PC-9 (cell line): ENCODE data around the gene COL27A1. TPM values are rescaled to one million over a fixed set of nuclear protein-coding genes. Genes with fewer than 3 reads are reported as not detected.
"Not testable (repeated sequence)": the region's sequence is repeated elsewhere in the genome, so short reads cannot be mapped to it uniquely, and the experiment has no call there.

Experiments used
- BruUV-seq: library from RNA; stranded (reverse); fragments of 400-500 nt; replicated peaks from 2 replicates; lab custom pipeline; 2021; lab: Mats Ljungman, UMichigan
- CTCF ChIA-PET: fragments of 300-600 bp; sonication (Branson Sonifier 250); formaldehyde crosslinking; loops from one replicate; lab custom pipeline; 2022; ENCODE audit warnings: antibody characterized with exemption; lab: Charles Lee
- POLR2A ChIA-PET: fragments of 300-600 bp; sonication (Branson Sonifier 250); formaldehyde crosslinking; loops from one replicate; lab custom pipeline; 2022; ENCODE audit warnings: antibody characterized with exemption; ENCODE audit not compliant: unreplicated experiment; lab: Charles Lee
- DNase-seq, 2 experiments: peaks; one replicate each; pipeline versions ENCODE4 v3.0.0 to v3.0.0-alpha.2; 2015 to 2022; ENCODE audit warnings: mixed read lengths in 1 of 2
- H2AFZ ChIP-seq: fragments of 200-600 bp; sonication (generic); 2 replicates; pipeline ENCODE4 v1.8.1; 2017; ENCODE audit warnings: antibody characterized with exemption
- H3F3A ChIP-seq: fragments of 200-600 bp; sonication (generic); 2 replicates; pipeline ENCODE4 v1.8.1; 2017; ENCODE audit warnings: antibody characterized with exemption, mild to moderate bottlenecking, low read depth; ENCODE audit not compliant: insufficient read depth
- H3K27ac ChIP-seq: fragments of 200-600 bp; sonication (generic); 2 replicates; pipeline ENCODE4 v1.6.1; 2016; ENCODE audit warnings: mixed run types
- H3K27me3 ChIP-seq: fragments of 200-600 bp; sonication (generic); 2 replicates; pipeline ENCODE4 v1.6.1; 2016; ENCODE audit warnings: low read depth, mixed run types; ENCODE audit not compliant: insufficient read depth
- H3K36me3 ChIP-seq: fragments of 200-600 bp; sonication (generic); 2 replicates; pipeline ENCODE4 v1.6.1; 2016; ENCODE audit warnings: low read depth, mixed run types
- H3K4me1 ChIP-seq: fragments of 200-600 bp; sonication (generic); replicated peaks from 2 replicates; pipeline ENCODE4 v1.6.1; 2016; ENCODE audit warnings: mixed run types; ENCODE audit not compliant: insufficient read depth
- H3K4me2 ChIP-seq: fragments of 200-600 bp; sonication (generic); 2 replicates; pipeline ENCODE4 v1.6.1; 2017; ENCODE audit warnings: mixed run types
- H3K4me3 ChIP-seq: fragments of 200-600 bp; sonication (generic); 2 replicates; pipeline ENCODE4 v1.6.1; 2016; ENCODE audit warnings: mixed run types
- H3K79me2 ChIP-seq: fragments of 200-600 bp; sonication (generic); 2 replicates; pipeline ENCODE4 v1.6.1; 2017; ENCODE audit warnings: low read depth, mixed run types
- H3K9me2 ChIP-seq: fragments of 200-600 bp; sonication (generic); 2 replicates; pipeline ENCODE4 v1.8.1; 2017; ENCODE audit warnings: mild to moderate bottlenecking; ENCODE audit not compliant: insufficient read depth
- H3K9me3 ChIP-seq: fragments of 200-600 bp; sonication (generic); 2 replicates; pipeline ENCODE4 v1.8.1; 2016; ENCODE audit warnings: low read depth; ENCODE audit not compliant: insufficient read depth
- H4K20me1 ChIP-seq: fragments of 200-600 bp; sonication (generic); 2 replicates; pipeline ENCODE4 v1.8.1; 2017; ENCODE audit not compliant: insufficient read depth
- EZH2 ChIP-seq: fragments of 200-600 bp; sonication (generic); IDR thresholded peaks from 2 replicates; pipeline ENCODE4 v1.8.0; 2017; ENCODE audit warnings: antibody characterized with exemption, low read depth
- intact Hi-C: fragments of 100-400 bp; cut with micrococcal nuclease; formaldehyde crosslinking; loops from one replicate; pipeline ENCODE4 v1.10.0; 2022; ENCODE audit not compliant: unreplicated experiment
- total RNA-seq: library from RNA; stranded (reverse); gene quantifications from 2 replicates; pipeline ENCODE4 v1.2.3, GENCODE V29; 2021
- TF ChIP-seq, protein P1 (sequence below): fragments of 200-600 bp; sonication (generic); conservative IDR thresholded peaks from 2 replicates; pipeline ENCODE4 v1.6.1; 2017; ENCODE audit warnings: mixed run types, antibody characterized with exemption, mild to moderate bottlenecking, moderate library complexity

The COL27A1 gene
- total RNA-seq, 1 experiment from 2014 or later = 0.39 TPM

DNA sequence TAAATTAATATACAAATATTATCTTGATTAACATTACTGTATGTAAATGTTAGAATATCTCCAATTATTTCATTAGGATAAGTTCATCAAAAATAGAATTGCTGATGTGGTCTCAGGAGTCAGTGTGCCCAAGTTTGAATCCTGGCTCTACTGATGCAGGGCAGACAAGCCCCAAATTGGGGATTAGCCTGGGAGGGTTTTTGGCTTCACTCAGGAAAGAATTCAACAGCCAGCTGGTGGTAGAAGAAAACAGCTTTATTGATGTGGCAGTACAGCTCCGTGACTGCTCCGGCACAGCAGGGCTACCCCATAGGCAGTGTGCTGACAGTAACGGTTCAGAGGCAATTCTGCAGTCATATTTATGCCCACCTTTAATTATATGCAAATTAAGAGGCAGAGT lies 32.5 kb downstream of the COL27A1 start:
- Histone ChIP-seq H3F3A (no peaks in the 10 kb centered on the region), H3K4me2 (no peak overlapping the region), H3K79me2 (no peaks in the 10 kb centered on the region), H3K9me2 (no peaks in the 10 kb centered on the region), H3K4me3 (no peak overlapping the region), H3K27ac (no peak overlapping the region), H3K36me3 (no peaks in the 10 kb centered on the region), H3K27me3 (no peaks in the 10 kb centered on the region; the same call in 1 of the 2 replicates), H3K9me3 (no peaks in the 10 kb centered on the region; the same call in 1 of the 2 replicates), H2AFZ (no peak overlapping the region), H4K20me1 (no peaks in the 10 kb centered on the region), H3K4me1 (no peaks in the 10 kb centered on the region)
- intact Hi-C loops = no loop called here
- BruUV-seq = no TSS peak
- POLR2A ChIA-PET = interaction anchor here (0.6 kb wide), 1 partner anchor 20 kb away, joined by 3 read pairs; no protein-coding TSS in a partner anchor
- TF ChIP-seq EZH2 = no peak
- TF ChIP-seq, protein P1, sequence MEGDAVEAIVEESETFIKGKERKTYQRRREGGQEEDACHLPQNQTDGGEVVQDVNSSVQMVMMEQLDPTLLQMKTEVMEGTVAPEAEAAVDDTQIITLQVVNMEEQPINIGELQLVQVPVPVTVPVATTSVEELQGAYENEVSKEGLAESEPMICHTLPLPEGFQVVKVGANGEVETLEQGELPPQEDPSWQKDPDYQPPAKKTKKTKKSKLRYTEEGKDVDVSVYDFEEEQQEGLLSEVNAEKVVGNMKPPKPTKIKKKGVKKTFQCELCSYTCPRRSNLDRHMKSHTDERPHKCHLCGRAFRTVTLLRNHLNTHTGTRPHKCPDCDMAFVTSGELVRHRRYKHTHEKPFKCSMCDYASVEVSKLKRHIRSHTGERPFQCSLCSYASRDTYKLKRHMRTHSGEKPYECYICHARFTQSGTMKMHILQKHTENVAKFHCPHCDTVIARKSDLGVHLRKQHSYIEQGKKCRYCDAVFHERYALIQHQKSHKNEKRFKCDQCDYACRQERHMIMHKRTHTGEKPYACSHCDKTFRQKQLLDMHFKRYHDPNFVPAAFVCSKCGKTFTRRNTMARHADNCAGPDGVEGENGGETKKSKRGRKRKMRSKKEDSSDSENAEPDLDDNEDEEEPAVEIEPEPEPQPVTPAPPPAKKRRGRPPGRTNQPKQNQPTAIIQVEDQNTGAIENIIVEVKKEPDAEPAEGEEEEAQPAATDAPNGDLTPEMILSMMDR = no peak
- DNase-seq = no peak
- CTCF ChIA-PET = interaction anchor here (0.6 to 1.7 kb wide), 2 partner anchors 53 to 80 kb away, joined by 3 read pairs; no protein-coding TSS in a partner anchor

DNA sequence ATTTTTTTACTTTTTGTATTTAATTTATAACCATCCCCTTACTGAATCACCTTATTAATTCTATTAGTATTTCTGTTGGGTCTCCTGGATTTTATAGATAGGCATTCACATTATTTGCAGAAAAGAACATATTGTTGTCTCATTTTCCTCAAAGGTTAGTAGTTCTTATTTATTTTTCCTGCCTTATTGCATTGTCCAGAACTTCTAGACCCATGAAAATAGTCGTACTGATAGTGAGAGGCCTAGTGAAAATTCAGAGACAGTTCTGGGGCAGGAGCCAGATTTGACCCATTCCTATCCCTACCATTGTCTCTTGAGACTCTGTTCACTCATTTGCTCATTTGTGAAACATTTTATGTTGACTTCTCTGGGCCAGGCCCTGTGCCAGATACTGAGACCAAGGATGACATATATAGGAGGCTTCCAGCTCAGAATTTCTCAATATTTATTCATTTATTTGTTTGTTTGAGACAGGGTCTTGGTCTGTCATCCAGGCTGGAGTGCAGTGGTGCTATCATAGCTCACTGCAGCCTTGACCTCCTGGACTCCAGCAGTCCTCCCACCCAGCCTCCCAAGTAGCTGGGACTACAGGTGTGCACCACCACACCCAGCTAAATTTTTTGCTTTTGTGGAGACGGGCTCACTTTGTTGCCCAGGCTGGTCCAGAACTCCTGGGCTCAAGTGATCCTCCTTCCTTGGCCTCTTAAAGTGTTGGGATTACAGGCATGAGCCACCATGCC lies 34.7 kb downstream of the COL27A1 start:
- DNase-seq = no peak
- BruUV-seq = no TSS peak
- TF ChIP-seq EZH2 = no peak
- TF ChIP-seq, protein P1 = no peak
- ChIA-PET POLR2A (no interaction called here), CTCF (no interaction called here)
- H3K79me2 ChIP-seq = no peaks in the 10 kb centered on the region
- no peaks in the 10 kb centered on the region for H4K20me1 ChIP-seq
- no peak overlapping the region for H3K4me3 ChIP-seq
- no peak overlapping the region for H3K27ac ChIP-seq
- no peaks in the 10 kb centered on the region for H3K36me3 ChIP-seq
- H3F3A ChIP-seq = no peaks in the 10 kb centered on the region
- H3K27me3 ChIP-seq = peaks cover 5% of the 10 kb centered on the region; the same call in 1 of the 2 replicates
- H3K4me2 ChIP-seq = no peak overlapping the region
- H3K9me2 ChIP-seq = no peaks in the 10 kb centered on the region
- H2AFZ ChIP-seq = no peak overlapping the region
- intact Hi-C loops = no loop called here
- no peaks in the 10 kb centered on the region; the same call in 1 of the 2 replicates for H3K9me3 ChIP-seq
- H3K4me1 ChIP-seq = no peaks in the 10 kb centered on the region

DNA sequence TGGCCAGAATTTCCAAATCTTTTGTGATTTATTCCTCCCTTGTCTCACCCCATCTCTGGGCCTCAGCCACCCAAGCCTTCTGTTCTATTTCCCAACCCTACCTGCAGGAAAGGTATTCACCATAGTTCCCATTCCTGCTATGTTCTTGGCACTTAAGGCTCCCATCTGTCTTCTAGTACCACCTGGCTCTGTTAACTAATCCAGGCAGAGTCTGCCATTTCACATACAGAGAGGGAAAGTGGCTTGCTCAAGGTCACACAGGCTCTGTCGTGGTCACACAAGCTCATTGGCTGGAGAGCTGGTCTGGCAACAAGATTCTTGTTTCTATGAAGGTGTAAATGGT lies 35.2 kb downstream of the COL27A1 start:
- CTCF ChIA-PET = no interaction called here
- BruUV-seq = no TSS peak

DNA sequence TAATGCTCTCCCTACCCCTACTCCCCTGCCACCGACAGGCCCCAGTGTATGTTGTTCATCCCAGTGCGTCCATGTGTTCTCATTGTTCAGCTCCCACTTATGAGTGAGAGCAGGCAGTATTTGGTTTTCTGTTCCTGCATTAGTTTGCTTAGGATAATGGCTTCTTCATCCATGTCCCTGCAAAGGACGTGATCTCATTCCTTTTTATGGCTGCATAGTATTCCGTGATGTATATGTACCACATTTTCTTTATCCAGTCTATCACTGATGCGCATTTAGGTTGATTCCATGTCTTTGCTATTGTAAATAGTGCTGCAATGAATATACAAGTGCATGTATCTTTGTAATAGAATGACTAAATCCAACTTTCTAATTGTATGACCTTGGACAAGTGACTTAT lies 36.1 kb downstream of the COL27A1 start:
- H4K20me1 ChIP-seq, H3K9me3 ChIP-seq, CTCF ChIA-PET, H3K4me2 ChIP-seq, BruUV-seq, H3K4me1 ChIP-seq, H2AFZ ChIP-seq, H3F3A ChIP-seq, H3K27me3 ChIP-seq, H3K4me3 ChIP-seq, H3K27ac ChIP-seq, H3K36me3 ChIP-seq, DNase-seq, intact Hi-C loops, POLR2A ChIA-PET, H3K79me2 ChIP-seq, H3K9me2 ChIP-seq: not testable (repeated sequence)

More for the DNA sequence above, 35.2 kb downstream of the COL27A1 start:
- H3F3A ChIP-seq = no peaks in the 10 kb centered on the region
- peaks cover 5% of the 10 kb centered on the region; the same call in 1 of the 2 replicates for H3K27me3 ChIP-seq
- H3K4me1 ChIP-seq = no peaks in the 10 kb centered on the region
- TF ChIP-seq, protein P1 = no peak
- no peak for TF ChIP-seq EZH2
- no peak overlapping the region for H3K27ac ChIP-seq
- H3K4me2 ChIP-seq = no peak overlapping the region
- H3K4me3 ChIP-seq = no peak overlapping the region
- no peaks in the 10 kb centered on the region for H3K79me2 ChIP-seq
- no peak overlapping the region for H2AFZ ChIP-seq
- H3K36me3 ChIP-seq = no peaks in the 10 kb centered on the region
- DNase-seq = no peak
- intact Hi-C loops = no loop called here
- no peaks in the 10 kb centered on the region; the same call in 1 of the 2 replicates for H3K9me3 ChIP-seq
- no peaks in the 10 kb centered on the region for H3K9me2 ChIP-seq
- H4K20me1 ChIP-seq = no peaks in the 10 kb centered on the region
- POLR2A ChIA-PET = no interaction called here
